H4 (cell line): ENCODE measurements around the gene ZNF330. TPM values are rescaled to one million over a fixed set of nuclear protein-coding genes. Genes with fewer than 3 reads are reported as not detected.
A peak's percentile ranks its signal among the peaks of the same experiment; 100 is the strongest.

ENCODE experiments used
- DNase-seq: peaks from one replicate; pipeline ENCODE4 v3.0.0-alpha.2; 2015; ENCODE audit warnings: low spot score
- total RNA-seq: library from RNA; depleted of rRNA; stranded (reverse); fragments of >200 nt; shearing (Covaris generic); gene quantifications from 2 replicates; pipeline ENCODE4 v1.2.3, GENCODE V29; 2014; rRNA removed

ZNF330 gene
- total RNA-seq, 1 experiment from 2014 or later, result 40.5 TPM

- DNase-seq, result no peak
Measured at GRCh38 chr4:141233673-141234072, 13.0 kb downstream of the ZNF330 start.

GRCh38 chr4:141238186-141238585 is 17.5 kb downstream of the ZNF330 start:
- DNase-seq, result no peak

- DNase-seq, result no peak
Measured at GRCh38 chr4:141240259-141240658, 19.6 kb downstream of the ZNF330 start.

GRCh38 chr4:141240671-141241070 is 20.0 kb downstream of the ZNF330 start:
- DNase-seq, result no peak

GRCh38 chr4:141241986-141242385 is 21.3 kb downstream of the ZNF330 start:
- no peak for DNase-seq

GRCh38 chr4:141244419-141244818 is 23.7 kb downstream of the ZNF330 start:
- DNase-seq, result no peak

- peak; percentile 13 for DNase-seq
Measured at GRCh38 chr4:141246243-141246642, 25.5 kb downstream of the ZNF330 start.

GRCh38 chr4:141246683-141247429 is 26.2 kb downstream of the ZNF330 start:
- DNase-seq, result no peak

- DNase-seq, result no peak
Measured at GRCh38 chr4:141247430-141247780, 26.7 kb downstream of the ZNF330 start.

- DNase-seq, result peak; percentile 21
Measured at GRCh38 chr4:141248029-141248428, 27.3 kb downstream of the ZNF330 start.

- DNase-seq, result no peak
Measured at GRCh38 chr4:141248486-141248885, 27.8 kb downstream of the ZNF330 start.

- DNase-seq, result no peak
Measured at GRCh38 chr4:141254326-141254725, 33.6 kb downstream of the ZNF330 start.

- no peak for DNase-seq
Measured at GRCh38 chr4:141255016-141255415, 34.3 kb downstream of the ZNF330 start.

GRCh38 chr4:141258558-141258957 is 37.9 kb downstream of the ZNF330 start:
- no peak for DNase-seq

GRCh38 chr4:141275834-141276233 is 55.1 kb downstream of the ZNF330 start:
- DNase-seq, result peak; percentile 69

GRCh38 chr4:141283152-141283551 is 62.5 kb downstream of the ZNF330 start:
- DNase-seq, result no peak

GRCh38 chr4:141283563-141283962 is 62.9 kb downstream of the ZNF330 start:
- no peak for DNase-seq

Other genes starting within 250 kb of the ZNF330 start
- 2.4 and 3.1 TPM in 2 replicates for gene RNF150, start 87.4 kb upstream of the ZNF330 start, total RNA-seq